Stomach (tissue), 4 donors: ENCODE results near the gene UMPS.

Experiments used
- CTCF ChIP-seq, 7 experiments: fragments of 450-650 bp in 4 of 7; fragments of 200-600 bp in 3 of 7; sonication (generic) in 3 of 7; IDR thresholded peaks; one replicate each; pipeline ENCODE4 v1.5.1; 2016 to 2019; ENCODE audit warnings: antibody characterized with exemption in 7 of 7, control low read depth in 2 of 7, mild to moderate bottlenecking in 1 of 7
- EP300 ChIP-seq: sonication (generic); formaldehyde crosslinking; IDR thresholded peaks from one replicate; pipeline ENCODE4 v1.6.1; 2017; ENCODE audit warnings: antibody characterized with exemption
- POLR2A ChIP-seq, 4 donors: fragments of 450-650 bp; IDR thresholded peaks; one replicate each; pipeline ENCODE4 v1.6.1; 2016; ENCODE audit warnings: antibody characterized with exemption in 4 of 4, control low read depth in 2 of 4, mild to moderate bottlenecking in 1 of 4, moderate library complexity in 1 of 4
- POLR2AphosphoS5 ChIP-seq, 3 donors: sonication (generic); formaldehyde crosslinking; IDR thresholded peaks; one replicate each; pipeline ENCODE4 v1.6.1; 2016; ENCODE audit warnings: antibody characterized with exemption in 3 of 3

DNA sequence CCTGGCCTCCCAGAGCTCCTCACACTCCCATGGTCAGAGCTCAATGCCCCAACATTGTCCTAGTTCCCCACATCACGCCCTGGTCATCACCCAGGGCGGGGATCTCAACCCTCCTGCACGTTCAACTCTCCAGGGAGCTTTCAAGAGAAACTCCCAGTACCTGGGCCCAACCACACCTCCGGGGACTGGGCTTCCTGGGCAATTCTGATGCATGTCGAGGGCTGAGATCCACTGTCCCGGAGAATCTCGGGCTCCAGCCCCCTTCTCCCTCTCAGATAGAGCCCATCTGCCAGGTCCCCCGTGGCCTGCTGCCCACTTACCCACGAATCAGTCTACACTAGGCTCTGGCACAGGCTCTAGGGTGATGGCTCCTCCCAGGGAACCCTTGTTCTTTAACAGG is 39.2 kb downstream of the UMPS start:
- TF ChIP-seq CTCF (IDR thresholded peaks at IDR 0.05) (no peak), POLR2AphosphoS5 (IDR thresholded peaks at IDR 0.05) (no peak), POLR2A (IDR thresholded peaks at IDR 0.05) (no peak), EP300 (no peak)
